CD14-positive monocyte (primary cell): ENCODE data around the gene TBC1D20. TPM values are rescaled to one million over a fixed set of nuclear protein-coding genes. Genes with fewer than 3 reads are reported as not detected.
A peak's percentile ranks its signal among the peaks of the same experiment; 100 is the strongest.
"Not testable (repeated sequence)": the region's sequence is repeated elsewhere in the genome, so short reads cannot be mapped to it uniquely, and the experiment has no call there.

Source experiments
- DNase-seq, 3 donors: peaks; one replicate each; pipeline ENCODE4 v3.0.0-alpha.2; 2011 to 2022
- H2AFZ ChIP-seq: 2 replicates; pipeline ENCODE4 v1.6.0; 2012; ENCODE audit warnings: mild to moderate bottlenecking, low read depth, low read length, inconsistent platforms; ENCODE audit not compliant: insufficient read depth, poor library complexity, severe bottlenecking
- H3K27ac ChIP-seq, 2 donors: 1 replicate in 1 of 2; 2 replicates in 1 of 2; pipeline ENCODE4 v1.5.1; 2012 to 2013; ENCODE audit warnings: low read length in 2 of 2, control low read depth in 1 of 2, inconsistent platforms in 1 of 2, low read depth in 1 of 2, mild to moderate bottlenecking in 1 of 2
- H3K27me3 ChIP-seq, 2 donors: one replicate each; pipeline versions ENCODE4 v1.6.0 to v1.6.1; 2011 to 2013; ENCODE audit warnings: low read length in 2 of 2; ENCODE audit not compliant: control insufficient read depth in 2 of 2, insufficient read depth in 2 of 2
- H3K36me3 ChIP-seq, 2 donors: replicated peaks in 1 of 2; 1 replicate in 1 of 2; 2 replicates in 1 of 2; pipeline versions ENCODE4 v1.5.1 to v1.6.1; 2012 to 2013; ENCODE audit warnings: low read length in 2 of 2, control low read depth in 1 of 2, inconsistent platforms in 1 of 2, mild to moderate bottlenecking in 1 of 2; ENCODE audit not compliant: insufficient read depth in 2 of 2, control insufficient read depth in 1 of 2
- H3K4me1 ChIP-seq, 2 donors: 1 replicate in 1 of 2; 2 replicates in 1 of 2; pipeline versions ENCODE4 v1.5.1 to v1.6.1; 2012 to 2013; ENCODE audit warnings: low read length in 2 of 2, control low read depth in 1 of 2, inconsistent platforms in 1 of 2, mild to moderate bottlenecking in 1 of 2, moderate library complexity in 1 of 2; ENCODE audit not compliant: insufficient read depth in 2 of 2, control insufficient read depth in 1 of 2
- H3K4me2 ChIP-seq: replicated peaks from 2 replicates; pipeline ENCODE3; 2012; ENCODE audit warnings: low read length, moderate library complexity, mild to moderate bottlenecking; ENCODE audit not compliant: poor library complexity, severe bottlenecking; ENCODE audit errors: extremely low read depth
- H3K4me3 ChIP-seq, 3 experiments: fragments of 200-600 bp in 1 of 3; sonication (generic) in 1 of 3; replicated peaks in 1 of 3; 1 replicate in 2 of 3; 2 replicates in 1 of 3; pipeline ENCODE4 v1.5.1; 2011 to 2013; ENCODE audit warnings: low read length in 3 of 3, mild to moderate bottlenecking in 3 of 3, control low read depth in 2 of 3, low read depth in 2 of 3, inconsistent platforms in 1 of 3, moderate library complexity in 1 of 3
- H3K79me2 ChIP-seq: 2 replicates; pipeline ENCODE4 v1.6.0; 2012; ENCODE audit warnings: mild to moderate bottlenecking, control low read depth, inconsistent platforms, low read length, moderate library complexity; ENCODE audit not compliant: insufficient read depth
- H3K9ac ChIP-seq: 2 replicates; pipeline ENCODE4 v1.6.0; 2017; ENCODE audit warnings: low read length, mild to moderate bottlenecking; ENCODE audit not compliant: insufficient read depth, poor library complexity, severe bottlenecking
- H3K9me3 ChIP-seq, 2 donors: replicated peaks in 1 of 2; 1 replicate in 1 of 2; 2 replicates in 1 of 2; pipeline versions ENCODE4 v1.5.1 to v1.6.1; 2012 to 2013; ENCODE audit warnings: low read length in 2 of 2, control low read depth in 1 of 2; ENCODE audit not compliant: control insufficient read depth in 1 of 2, insufficient read depth in 1 of 2
- H4K20me1 ChIP-seq: 2 replicates; pipeline ENCODE4 v1.6.0; 2012; ENCODE audit warnings: mild to moderate bottlenecking, low read length, control low read depth, moderate library complexity; ENCODE audit not compliant: insufficient read depth
- H3K27ac Mint-ChIP-seq, 7 donors: one replicate each; pipeline ENCODE4 v1.8.0; 2020; ENCODE audit warnings: mild to moderate bottlenecking in 7 of 7, mixed read lengths in 7 of 7, moderate library complexity in 6 of 7, inconsistent platforms in 2 of 7
- H3K27me3 Mint-ChIP-seq, 3 donors: one replicate each; pipeline ENCODE4 v1.8.0; 2021 to 2022; ENCODE audit warnings: low read depth in 3 of 3, mild to moderate bottlenecking in 3 of 3, mixed read lengths in 3 of 3, moderate library complexity in 3 of 3, inconsistent platforms in 1 of 3
- H3K36me3 Mint-ChIP-seq, 2 donors: one replicate each; pipeline ENCODE4 v1.8.0; 2020; ENCODE audit warnings: mixed read lengths in 2 of 2, inconsistent platforms in 1 of 2, mild to moderate bottlenecking in 1 of 2
- H3K4me1 Mint-ChIP-seq: one replicate; pipeline ENCODE4 v1.8.0; 2020; ENCODE audit warnings: mild to moderate bottlenecking, mixed read lengths
- H3K4me3 Mint-ChIP-seq, 2 donors: one replicate each; pipeline ENCODE4 v1.8.0; 2020; ENCODE audit warnings: mild to moderate bottlenecking in 2 of 2, mixed read lengths in 2 of 2, moderate library complexity in 1 of 2
- H3K9me3 Mint-ChIP-seq, 7 donors: one replicate each; pipeline ENCODE4 v1.8.0; 2020 to 2022; ENCODE audit warnings: mixed read lengths in 7 of 7, mild to moderate bottlenecking in 6 of 7, moderate library complexity in 6 of 7, inconsistent platforms in 2 of 7
- WGBS: methylation state at CpG from one replicate; pipeline ENCODE4 v1.1.5; 2013; ENCODE audit warnings: missing lambda C conversion rate; ENCODE audit not compliant: insufficient coverage; 5-methylcytosine and 5-hydroxymethylcytosine counted together
- intact Hi-C, 2 donors: fragments of 100-400 bp; cut with micrococcal nuclease; formaldehyde crosslinking; loops; one replicate each; pipeline versions ENCODE4 v1.15.0 to v1.15.1; 2023
- polyA plus RNA-seq, 3 donors: library from polyadenylated mRNA; depleted of rRNA in 1 of 3; unstranded in 2 of 3; stranded (reverse) in 1 of 3; fragments of 300-500 nt in 2 of 3; fragments of >200 nt in 1 of 3; fragmentation: Illumina TruSeq in 2 of 3; gene quantifications; 1 replicate in 2 of 3; 2 replicates in 1 of 3; pipeline ENCODE4 v1.2.3, GENCODE V29; 2012 to 2021
- TF ChIP-seq, protein P1 (sequence below): fragments of 200-600 bp; IDR thresholded peaks from one replicate; pipeline ENCODE4 v1.8.0; 2022; ENCODE audit warnings: antibody characterized with exemption, mild to moderate bottlenecking

The TBC1D20 gene
- polyA plus RNA-seq, 3 donors, result 10.5 to 24.7 (median 11.3) TPM

GRCh38 chr20:388034-388994 is 74.0 kb downstream of the TBC1D20 start:
- intact Hi-C loops, result no loop called here
- Histone ChIP-seq H3K9ac (no peak overlapping the region), H3K4me2 (no peak overlapping the region), H3K27me3 (no peaks in the 10 kb centered on the region), H3K36me3 (peaks cover 43 to 45% of the 10 kb centered on the region in 2 donors), H3K9me3 (no peaks in the 10 kb centered on the region), H3K27ac (no peak overlapping the region), H2AFZ (no peak overlapping the region), H3K4me1 (no peaks in the 10 kb centered on the region), H4K20me1 (no peaks in the 10 kb centered on the region), H3K4me3 (no peak overlapping the region), H3K79me2 (no peaks in the 10 kb centered on the region)
- peaks cover 0 to 4% (median 0%) of the 10 kb centered on the region in 7 donors for H3K9me3 Mint-ChIP-seq
- H3K4me1 Mint-ChIP-seq, result no peaks in the 10 kb centered on the region
- peak overlapping the region in 5 of 7 donors; percentile 12 to 70 (median 51) for H3K27ac Mint-ChIP-seq
- no peak for DNase-seq
- WGBS, result 98% methylated on average over 21 of the region's 21 CpGs
- no peaks in the 10 kb centered on the region for H3K27me3 Mint-ChIP-seq
- peaks cover 53 to 57% of the 10 kb centered on the region in 2 donors for H3K36me3 Mint-ChIP-seq
- H3K4me3 Mint-ChIP-seq, result no peak overlapping the region
- TF ChIP-seq, protein P1, sequence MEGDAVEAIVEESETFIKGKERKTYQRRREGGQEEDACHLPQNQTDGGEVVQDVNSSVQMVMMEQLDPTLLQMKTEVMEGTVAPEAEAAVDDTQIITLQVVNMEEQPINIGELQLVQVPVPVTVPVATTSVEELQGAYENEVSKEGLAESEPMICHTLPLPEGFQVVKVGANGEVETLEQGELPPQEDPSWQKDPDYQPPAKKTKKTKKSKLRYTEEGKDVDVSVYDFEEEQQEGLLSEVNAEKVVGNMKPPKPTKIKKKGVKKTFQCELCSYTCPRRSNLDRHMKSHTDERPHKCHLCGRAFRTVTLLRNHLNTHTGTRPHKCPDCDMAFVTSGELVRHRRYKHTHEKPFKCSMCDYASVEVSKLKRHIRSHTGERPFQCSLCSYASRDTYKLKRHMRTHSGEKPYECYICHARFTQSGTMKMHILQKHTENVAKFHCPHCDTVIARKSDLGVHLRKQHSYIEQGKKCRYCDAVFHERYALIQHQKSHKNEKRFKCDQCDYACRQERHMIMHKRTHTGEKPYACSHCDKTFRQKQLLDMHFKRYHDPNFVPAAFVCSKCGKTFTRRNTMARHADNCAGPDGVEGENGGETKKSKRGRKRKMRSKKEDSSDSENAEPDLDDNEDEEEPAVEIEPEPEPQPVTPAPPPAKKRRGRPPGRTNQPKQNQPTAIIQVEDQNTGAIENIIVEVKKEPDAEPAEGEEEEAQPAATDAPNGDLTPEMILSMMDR, result no peak

DNA sequence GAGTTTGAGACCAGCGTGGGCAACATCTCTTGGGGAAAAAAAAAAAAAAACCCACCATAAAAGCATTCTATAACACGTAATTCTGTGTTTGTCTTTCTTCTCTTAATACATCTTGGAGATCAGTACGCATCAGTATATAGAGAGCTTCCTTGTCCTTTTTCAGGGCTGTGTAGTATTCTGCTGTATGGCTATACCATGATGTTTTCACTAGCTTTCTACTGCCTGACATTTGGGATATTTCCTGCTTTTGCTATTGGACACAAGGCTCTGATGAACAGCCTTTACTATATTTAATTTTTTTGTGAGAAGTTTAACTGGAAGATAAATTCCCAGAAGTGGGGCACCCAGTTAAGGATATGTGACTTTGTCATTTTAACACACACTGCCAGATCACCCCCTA is 74.8 kb downstream of the TBC1D20 start:
- H3K9ac ChIP-seq, result no peak overlapping the region
- H3K9me3 ChIP-seq, result no peaks in the 10 kb centered on the region
- peaks cover 0 to 2% (median 0%) of the 10 kb centered on the region in 3 donors for H3K27me3 Mint-ChIP-seq
- TF ChIP-seq, protein P1, result no peak
- H3K36me3 ChIP-seq, result peaks cover 38% of the 10 kb centered on the region in 2 donors
- H3K79me2 ChIP-seq, result no peaks in the 10 kb centered on the region
- intact Hi-C loops, result no loop called here
- no peak overlapping the region for H3K27ac ChIP-seq
- no peaks in the 10 kb centered on the region for H3K4me1 Mint-ChIP-seq
- WGBS, result no CpG with 5 or more reads among the region's 3 CpGs
- H3K27me3 ChIP-seq, result no peaks in the 10 kb centered on the region
- no peak for DNase-seq
- H3K4me3 ChIP-seq, result no peak overlapping the region
- no peak overlapping the region for H3K27ac Mint-ChIP-seq
- H3K36me3 Mint-ChIP-seq, result peaks cover 47 to 52% of the 10 kb centered on the region in 2 donors
- no peaks in the 10 kb centered on the region for H3K4me1 ChIP-seq
- H3K9me3 Mint-ChIP-seq, result peaks cover 0 to 4% (median 0%) of the 10 kb centered on the region in 7 donors
- H2AFZ ChIP-seq, result no peak overlapping the region
- H3K4me2 ChIP-seq, result no peak overlapping the region
- no peak overlapping the region for H3K4me3 Mint-ChIP-seq
- no peaks in the 10 kb centered on the region for H4K20me1 ChIP-seq

GRCh38 chr20:386634-387033 is 75.7 kb downstream of the TBC1D20 start:
- H3K9me3 ChIP-seq, DNase-seq, H3K79me2 ChIP-seq, H3K4me1 ChIP-seq, H3K4me2 ChIP-seq, H3K27ac Mint-ChIP-seq, intact Hi-C loops, H4K20me1 ChIP-seq, H3K27ac ChIP-seq, H3K27me3 Mint-ChIP-seq, H3K27me3 ChIP-seq, H3K4me3 Mint-ChIP-seq, H2AFZ ChIP-seq, H3K4me1 Mint-ChIP-seq, H3K4me3 ChIP-seq, H3K9me3 Mint-ChIP-seq, H3K9ac ChIP-seq: not testable (repeated sequence)
- 100% methylated on average over 2 of the region's 8 CpGs for WGBS
- peaks cover 31 to 32% of the 10 kb centered on the region in 2 donors for H3K36me3 ChIP-seq
- peaks cover 38 to 43% of the 10 kb centered on the region in 2 donors for H3K36me3 Mint-ChIP-seq
